GM18508 (cell line): ENCODE data around the gene RAMACL.
"Not testable (repeated sequence)": the region's sequence is repeated elsewhere in the genome, so short reads cannot be mapped to it uniquely, and the experiment has no call there.

Experiments
- ATAC-seq: cut with Tn5 transposase; IDR thresholded peaks from one replicate; pipeline ENCODE4 v1.9.1; 2021; ENCODE audit warnings: moderate number of reproducible peaks; ENCODE audit not compliant: insufficient read depth, unreplicated experiment

Gene RAMACL

DNA sequence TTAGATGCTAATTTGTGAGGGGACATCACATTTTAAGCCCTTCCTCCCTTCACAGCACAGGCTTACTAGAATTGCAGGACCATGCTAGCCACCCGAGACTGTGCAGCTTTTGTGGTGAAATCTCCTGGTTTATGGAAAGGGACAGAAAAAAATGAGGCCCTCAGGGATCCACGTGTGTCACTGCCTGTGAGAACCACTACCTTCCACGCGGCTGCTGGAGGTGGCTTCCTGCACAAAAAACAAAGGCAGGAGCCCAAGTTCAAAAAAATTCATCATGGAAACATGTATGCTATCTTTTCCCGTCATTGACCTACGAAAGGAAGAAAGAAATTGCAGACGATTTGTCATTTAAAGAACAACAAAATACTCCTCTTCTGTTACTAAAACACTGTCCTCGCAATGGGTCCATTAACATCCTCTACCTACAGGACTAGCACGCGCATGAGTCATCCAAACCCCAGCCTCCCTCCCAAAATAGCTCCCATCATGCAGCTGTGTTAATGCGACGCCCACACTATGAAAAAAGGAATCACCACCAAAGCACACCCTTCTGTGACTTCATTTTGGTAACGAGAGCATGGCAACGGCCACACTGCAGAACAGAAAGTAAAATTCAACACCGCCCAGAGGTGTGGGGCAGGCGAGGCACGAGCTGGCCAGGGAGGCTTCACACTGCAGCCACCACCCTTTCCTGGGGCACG, 45.7 kb downstream of the RAMACL start:
- ATAC-seq, result peak; percentile 96

DNA sequence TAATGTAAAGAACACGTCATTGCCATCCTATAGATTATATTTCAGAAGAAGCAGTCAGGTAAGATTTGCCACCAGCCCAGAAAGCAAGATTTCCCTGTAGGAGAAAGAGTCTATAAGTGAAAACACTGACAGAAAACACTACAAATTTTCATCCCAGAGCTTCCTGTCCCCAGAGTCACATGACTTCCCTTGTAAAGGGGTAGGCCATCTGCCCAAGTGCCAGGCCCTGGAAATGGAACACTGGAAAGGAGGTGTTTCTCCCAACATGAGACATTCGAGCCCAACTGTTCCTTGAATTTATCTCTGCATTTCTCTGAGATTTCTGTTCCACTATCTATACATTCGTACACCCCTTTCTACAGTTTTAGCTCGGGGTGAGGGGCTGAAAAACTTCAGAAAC, 46.9 kb downstream of the RAMACL start:
- ATAC-seq, result no peak

- not testable (repeated sequence) for ATAC-seq
Measured at GRCh38 chr6:166539011-166539385, 47.5 kb downstream of the RAMACL start.

- no peak for ATAC-seq
Measured at GRCh38 chr6:166538297-166539010, 48.0 kb downstream of the RAMACL start.

DNA sequence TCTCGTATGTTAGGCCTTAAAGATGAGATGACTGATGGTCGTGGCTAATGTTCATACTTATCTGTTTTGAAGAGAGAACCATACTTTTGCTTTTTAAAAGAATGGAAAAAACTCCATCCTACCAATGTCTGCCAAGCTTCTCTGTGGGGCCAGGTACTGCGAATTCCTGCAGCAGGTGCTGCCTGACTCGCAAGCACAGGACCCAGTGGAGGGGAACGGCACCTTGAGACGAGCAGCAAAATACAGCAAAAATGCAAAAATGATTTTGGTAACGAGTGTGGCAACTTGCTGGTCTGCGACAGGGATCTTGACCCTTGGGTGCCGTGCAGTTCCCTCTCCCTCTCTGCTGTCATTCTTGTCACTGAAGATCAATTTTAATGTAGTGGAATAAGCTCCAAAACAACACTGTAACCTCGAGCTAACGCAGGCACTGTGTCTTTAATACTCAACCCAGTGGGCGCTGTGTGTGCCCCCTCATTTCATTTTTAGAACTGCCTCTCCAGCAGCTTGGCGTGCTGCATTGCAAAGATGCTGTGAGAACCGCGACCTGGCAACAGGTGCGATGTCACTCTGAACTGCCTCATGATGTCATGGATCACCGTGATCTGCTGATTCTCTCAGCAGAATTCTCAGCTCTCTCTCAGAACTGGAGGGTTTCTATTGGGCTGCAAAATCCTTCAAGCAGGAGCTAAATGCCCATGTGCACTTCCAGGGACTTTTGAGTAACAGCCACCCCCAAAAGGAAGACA, 51.6 kb downstream of the RAMACL start:
- ATAC-seq, result no peak

- ATAC-seq, result no peak
Measured at GRCh38 chr6:166533205-166533824, 53.2 kb downstream of the RAMACL start.
